Effector memory CD8-positive, alpha-beta T cell (primary cell): ENCODE measurements around the gene SEMA3F.

Experiments
- ATAC-seq: fragments of 150-1000 bp; cut with Tn5 transposase; replicated peaks from 2 replicates; pipeline ENCODE4 v1.10.0; 2021; ENCODE audit warnings: mild to moderate bottlenecking, moderate library complexity
- DNase-seq, 3 experiments: peaks; one replicate each; pipeline ENCODE4 v3.0.0; 2021
- H3K27ac Mint-ChIP-seq, 2 donors: one replicate each; pipeline ENCODE4 v1.8.0; 2022; ENCODE audit warnings: mild to moderate bottlenecking in 2 of 2, mixed read lengths in 2 of 2, moderate library complexity in 2 of 2
- H3K27me3 Mint-ChIP-seq, 2 donors: one replicate each; pipeline ENCODE4 v1.8.0; 2022; ENCODE audit warnings: mixed read lengths in 2 of 2
- H3K36me3 Mint-ChIP-seq: one replicate; pipeline ENCODE4 v1.8.0; 2022; ENCODE audit warnings: mild to moderate bottlenecking, moderate library complexity, mixed read lengths; ENCODE audit not compliant: insufficient read depth
- H3K4me1 Mint-ChIP-seq, 2 donors: one replicate each; pipeline ENCODE4 v1.8.0; 2022; ENCODE audit warnings: low read depth in 2 of 2, mixed read lengths in 2 of 2
- H3K4me3 Mint-ChIP-seq, 2 donors: one replicate each; pipeline ENCODE4 v1.8.0; 2022; ENCODE audit warnings: mild to moderate bottlenecking in 2 of 2, mixed read lengths in 2 of 2, moderate library complexity in 2 of 2
- H3K9me3 Mint-ChIP-seq, 2 donors: one replicate each; pipeline ENCODE4 v1.8.0; 2022; ENCODE audit warnings: mixed read lengths in 2 of 2

The SEMA3F gene

DNA sequence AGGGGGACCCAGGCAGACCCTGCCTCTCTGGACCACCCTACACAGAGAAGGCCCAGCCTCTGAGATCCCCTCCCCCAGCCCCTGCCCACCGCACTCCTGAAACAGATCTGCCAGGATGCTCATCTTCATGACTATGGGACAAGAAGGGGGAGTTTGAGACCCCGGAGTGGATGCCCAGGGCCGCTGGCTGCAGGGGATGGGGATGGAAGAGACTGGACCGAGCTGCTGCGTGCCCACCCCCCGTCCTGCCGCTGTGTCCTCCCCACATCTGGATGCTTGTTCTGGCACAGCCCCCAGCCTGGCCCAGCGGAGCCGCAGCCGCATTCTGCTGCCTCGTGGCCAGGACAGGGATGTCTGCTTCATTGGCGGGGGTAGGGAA lies 30.3 kb upstream of the SEMA3F start:
- no peak for ATAC-seq
- no peak overlapping the region for H3K4me3 Mint-ChIP-seq
- no peak for DNase-seq
- no peaks in the 10 kb centered on the region for H3K9me3 Mint-ChIP-seq
- peak overlapping the region in 1 of 2 donors; percentile 49 for H3K27ac Mint-ChIP-seq
- H3K4me1 Mint-ChIP-seq, result peaks cover 0 to 3% of the 10 kb centered on the region in 2 donors
- peaks cover 41% of the 10 kb centered on the region for H3K36me3 Mint-ChIP-seq
- H3K27me3 Mint-ChIP-seq, result no peaks in the 10 kb centered on the region

DNA sequence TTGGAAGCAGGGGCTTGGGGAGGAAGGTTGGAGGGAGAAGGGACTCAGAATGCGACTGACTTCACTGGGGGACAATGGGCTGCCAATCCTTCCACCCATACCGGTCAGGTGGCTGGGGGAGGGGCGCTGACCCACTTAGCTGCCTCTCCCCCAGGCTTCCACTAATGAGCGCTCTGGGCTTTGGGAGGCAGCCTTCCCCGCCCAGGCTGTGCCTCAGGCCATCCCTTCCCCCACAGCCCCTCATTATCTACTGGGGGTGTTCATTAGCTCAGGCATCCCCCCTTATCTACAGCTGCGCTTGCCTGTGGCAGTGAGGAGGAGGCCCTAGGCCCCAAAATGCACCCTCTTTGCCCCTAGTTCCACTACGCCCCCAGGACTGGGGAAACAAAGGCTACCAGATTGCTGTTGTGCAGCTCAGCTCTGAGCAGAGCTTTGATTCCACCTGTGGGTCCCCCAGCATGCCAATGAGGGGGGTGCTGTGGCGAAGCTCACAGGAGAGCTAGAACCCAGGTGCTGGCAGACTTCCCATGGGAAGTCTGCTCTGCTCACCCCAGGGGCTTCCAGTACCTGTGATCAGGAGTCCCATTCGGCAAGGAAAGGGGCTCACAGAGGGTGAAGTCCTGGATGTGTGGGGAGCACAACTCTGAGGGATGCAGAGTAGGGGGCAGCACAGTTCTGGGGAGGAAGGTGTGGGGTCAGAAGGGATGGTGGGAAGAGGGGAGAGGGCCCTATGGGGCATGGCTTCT lies 29.4 kb upstream of the SEMA3F start:
- no peak overlapping the region for H3K4me3 Mint-ChIP-seq
- H3K9me3 Mint-ChIP-seq, result no peaks in the 10 kb centered on the region
- H3K36me3 Mint-ChIP-seq, result peaks cover 35% of the 10 kb centered on the region
- H3K27me3 Mint-ChIP-seq, result no peaks in the 10 kb centered on the region
- no peak for ATAC-seq
- DNase-seq, result no peak
- H3K4me1 Mint-ChIP-seq, result peaks cover 0 to 3% of the 10 kb centered on the region in 2 donors
- peak overlapping the region in 1 of 2 donors; percentile 29 for H3K27ac Mint-ChIP-seq

DNA sequence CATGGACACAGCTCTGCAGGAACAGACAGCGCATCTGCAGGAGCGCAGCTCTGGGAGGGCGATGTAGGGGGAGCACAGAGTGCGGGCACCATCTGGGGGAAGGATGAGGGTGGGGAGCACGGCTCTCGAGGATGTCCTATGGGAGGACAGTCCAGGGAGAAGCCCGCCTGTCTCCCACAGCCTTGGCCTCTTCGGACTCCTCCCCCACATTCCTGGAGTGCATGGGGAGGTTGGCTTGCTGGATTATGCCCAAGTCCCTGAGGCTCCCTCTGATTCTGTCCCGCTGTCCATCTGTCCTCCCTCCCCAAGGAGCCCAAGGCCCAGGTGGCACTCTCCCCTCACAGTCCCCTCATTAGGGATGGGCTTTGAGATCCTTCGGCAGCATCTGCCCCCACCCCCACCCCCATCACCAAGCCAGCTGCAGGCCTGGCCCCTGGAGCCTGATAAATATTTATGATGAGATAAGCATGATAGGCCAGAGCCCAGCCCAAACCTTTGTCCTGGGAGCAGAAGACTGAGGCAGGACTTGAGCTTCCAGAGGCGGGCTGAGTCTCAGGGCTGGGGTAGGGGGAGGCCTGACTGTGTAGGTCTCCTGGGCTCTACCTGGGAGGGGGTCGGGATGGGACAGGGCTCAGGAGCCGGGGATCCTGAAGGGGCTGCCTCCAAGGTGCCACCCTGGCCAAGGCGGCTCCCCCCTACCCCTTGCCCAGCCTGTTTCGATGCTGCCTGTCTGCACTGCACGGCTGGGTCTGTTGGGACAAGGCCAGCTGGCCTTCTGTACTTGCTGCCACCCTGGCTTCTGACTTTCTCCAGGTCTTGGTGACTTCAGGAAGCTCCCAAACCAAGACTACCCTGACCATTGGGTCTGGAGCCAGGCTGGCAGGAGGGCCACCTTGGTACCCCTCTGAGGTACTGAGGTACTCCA lies 28.6 kb upstream of the SEMA3F start:
- no peak for DNase-seq
- ATAC-seq, result no peak
- peaks cover 33% of the 10 kb centered on the region for H3K36me3 Mint-ChIP-seq
- peak overlapping the region in 1 of 2 donors; percentile 29 for H3K27ac Mint-ChIP-seq
- no peaks in the 10 kb centered on the region for H3K27me3 Mint-ChIP-seq
- H3K4me1 Mint-ChIP-seq, result peaks cover 0 to 3% of the 10 kb centered on the region in 2 donors
- H3K4me3 Mint-ChIP-seq, result no peak overlapping the region
- H3K9me3 Mint-ChIP-seq, result no peaks in the 10 kb centered on the region

DNA sequence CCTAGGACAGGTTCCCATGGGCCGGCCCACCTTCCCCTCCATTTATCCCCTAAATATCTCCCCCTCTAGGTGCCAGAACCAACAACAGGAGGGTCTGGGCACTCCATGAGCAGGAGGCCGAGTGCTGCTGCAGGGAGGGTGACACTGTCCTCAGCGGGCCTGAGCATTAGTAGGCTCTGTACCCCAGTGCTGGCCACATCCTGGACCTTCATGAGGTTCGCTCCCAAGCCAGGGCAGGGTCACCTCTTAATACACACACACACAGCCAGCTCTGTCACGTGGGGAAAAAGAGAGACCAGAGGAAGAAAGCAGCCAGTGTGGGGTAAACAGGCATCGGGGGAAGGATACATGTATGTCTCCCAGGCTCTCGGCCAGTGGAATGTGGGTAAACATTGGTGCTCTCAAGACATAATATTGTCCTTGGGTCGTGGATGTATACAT lies 27.9 kb upstream of the SEMA3F start:
- Mint-ChIP-seq H3K4me1 (peaks cover 0 to 1% of the 10 kb centered on the region in 2 donors), H3K36me3 (peaks cover 27% of the 10 kb centered on the region), H3K27ac (no peak overlapping the region), H3K4me3 (no peak overlapping the region), H3K27me3 (no peaks in the 10 kb centered on the region), H3K9me3 (no peaks in the 10 kb centered on the region)
- ATAC-seq (no peak), DNase-seq (no peak)

DNA sequence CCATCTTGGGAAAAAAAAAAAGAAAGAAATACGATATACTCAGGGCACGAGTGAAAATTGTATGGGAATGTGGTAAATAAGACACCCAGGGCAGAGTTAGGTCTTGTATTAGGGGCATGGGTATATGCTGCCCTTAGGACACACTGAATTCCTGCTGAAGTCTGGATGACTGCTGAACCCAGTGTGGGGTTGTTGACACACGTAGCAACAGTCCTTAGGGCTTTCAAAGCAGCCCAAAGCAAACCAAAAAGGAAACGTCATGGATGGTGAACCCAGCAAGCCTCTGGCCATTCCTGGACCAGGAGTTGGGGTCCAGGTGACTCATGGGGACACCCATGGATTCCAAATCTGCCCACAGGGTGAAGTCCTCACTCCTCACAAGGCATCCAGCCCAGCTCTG lies 27.1 kb upstream of the SEMA3F start:
- ATAC-seq (no peak), DNase-seq (no peak)
- Mint-ChIP-seq H3K27ac (no peak overlapping the region), H3K27me3 (peaks cover 0 to 6% of the 10 kb centered on the region in 2 donors), H3K36me3 (peaks cover 31% of the 10 kb centered on the region), H3K4me3 (no peak overlapping the region), H3K4me1 (no peaks in the 10 kb centered on the region), H3K9me3 (no peaks in the 10 kb centered on the region)

DNA sequence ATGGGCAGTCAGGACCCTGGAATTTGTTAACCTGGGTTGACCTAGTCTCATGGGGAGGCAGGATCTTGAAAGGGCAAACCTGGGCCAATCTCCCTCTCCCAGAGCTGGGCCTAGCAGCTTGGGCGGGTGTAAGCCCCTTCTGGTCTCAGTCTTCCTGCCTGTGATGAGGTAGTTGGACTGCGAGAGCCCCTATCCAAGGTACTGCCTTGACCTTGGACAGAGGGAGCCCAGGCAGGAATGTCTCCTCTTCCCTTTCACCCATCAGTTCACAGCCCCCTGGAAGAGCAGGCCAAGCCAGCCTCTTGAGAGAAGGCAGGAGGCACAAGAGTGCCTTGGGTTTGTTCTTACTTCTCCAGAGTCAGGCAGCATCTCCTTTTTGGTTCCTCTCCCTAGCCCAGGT lies 24.7 kb upstream of the SEMA3F start:
- H3K27ac Mint-ChIP-seq, result no peak overlapping the region
- H3K4me3 Mint-ChIP-seq, result no peak overlapping the region
- ATAC-seq (no peak), DNase-seq (no peak)
- no peaks in the 10 kb centered on the region for H3K4me1 Mint-ChIP-seq
- no peaks in the 10 kb centered on the region for H3K9me3 Mint-ChIP-seq
- H3K36me3 Mint-ChIP-seq, result peaks cover 29% of the 10 kb centered on the region
- H3K27me3 Mint-ChIP-seq, result peaks cover 0 to 20% of the 10 kb centered on the region in 2 donors

DNA sequence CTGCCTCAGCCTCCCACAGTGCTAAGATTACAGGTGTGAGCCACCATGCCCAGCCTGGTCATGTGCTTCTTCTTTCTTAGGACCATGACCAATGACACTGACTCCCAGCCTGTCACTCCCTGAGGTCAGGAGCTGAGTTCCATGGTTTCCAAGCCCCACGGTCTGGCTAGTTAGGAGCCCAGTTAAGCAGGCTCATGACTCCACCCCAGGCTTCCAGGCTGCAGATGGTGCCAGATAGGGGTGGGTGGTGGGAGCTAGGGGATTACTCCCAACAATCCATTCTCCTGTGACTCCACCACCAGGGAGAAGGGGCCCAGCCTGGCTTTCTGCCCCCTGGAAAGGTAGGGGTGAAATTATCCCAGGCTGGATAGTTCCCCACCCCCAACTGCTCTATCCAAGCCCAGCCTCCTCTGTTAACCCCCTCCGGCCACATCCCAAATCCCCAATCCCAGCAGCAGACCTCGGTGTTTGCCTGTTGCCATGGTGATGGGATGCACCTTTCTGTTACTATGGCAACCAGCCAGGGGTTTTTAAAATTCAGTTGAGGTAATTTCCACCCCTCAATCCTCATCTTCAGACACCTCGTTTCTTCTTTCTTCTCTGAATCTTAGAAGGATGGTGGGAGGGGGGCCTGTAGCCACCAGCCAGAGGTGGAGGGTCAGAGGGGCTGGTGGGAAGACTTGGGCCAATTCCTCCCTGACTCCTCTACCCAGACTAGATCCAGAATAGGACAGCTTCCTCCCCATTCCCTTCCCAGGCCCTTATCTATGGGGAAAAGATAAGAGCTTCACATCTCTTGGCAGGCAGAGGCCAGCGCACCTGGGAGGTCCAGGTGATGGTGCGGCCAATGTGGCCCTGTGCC lies 22.5 kb upstream of the SEMA3F start:
- peaks cover 0 to 20% of the 10 kb centered on the region in 2 donors for H3K27me3 Mint-ChIP-seq
- no peaks in the 10 kb centered on the region for H3K9me3 Mint-ChIP-seq
- peaks cover 21% of the 10 kb centered on the region for H3K36me3 Mint-ChIP-seq
- ATAC-seq, result no peak
- no peak overlapping the region for H3K27ac Mint-ChIP-seq
- no peak overlapping the region for H3K4me3 Mint-ChIP-seq
- no peak for DNase-seq
- peaks cover 0 to 4% of the 10 kb centered on the region in 2 donors for H3K4me1 Mint-ChIP-seq

DNA sequence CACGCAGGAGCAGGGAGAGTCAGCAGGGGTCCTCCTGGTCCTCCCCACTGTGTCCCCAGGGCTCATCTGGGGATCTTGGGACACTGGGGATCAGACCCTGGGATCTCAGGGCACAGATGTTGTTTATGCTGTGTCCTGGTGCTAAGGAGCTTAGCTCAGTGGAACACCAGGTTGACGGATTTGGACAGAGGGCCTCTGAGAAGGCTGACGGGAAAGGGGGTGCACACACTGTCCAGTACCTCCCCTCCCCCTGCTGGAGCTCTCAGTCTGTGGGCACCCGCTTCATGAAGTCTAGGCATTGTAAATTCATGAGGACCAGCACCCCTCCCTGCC lies 21.9 kb upstream of the SEMA3F start:
- Mint-ChIP-seq H3K27ac (no peak overlapping the region), H3K4me3 (no peak overlapping the region), H3K9me3 (no peaks in the 10 kb centered on the region), H3K4me1 (peaks cover 2 to 5% of the 10 kb centered on the region in 2 donors), H3K27me3 (peaks cover 0 to 22% of the 10 kb centered on the region in 2 donors), H3K36me3 (peaks cover 17% of the 10 kb centered on the region)
- ATAC-seq, result no peak
- no peak for DNase-seq

DNA sequence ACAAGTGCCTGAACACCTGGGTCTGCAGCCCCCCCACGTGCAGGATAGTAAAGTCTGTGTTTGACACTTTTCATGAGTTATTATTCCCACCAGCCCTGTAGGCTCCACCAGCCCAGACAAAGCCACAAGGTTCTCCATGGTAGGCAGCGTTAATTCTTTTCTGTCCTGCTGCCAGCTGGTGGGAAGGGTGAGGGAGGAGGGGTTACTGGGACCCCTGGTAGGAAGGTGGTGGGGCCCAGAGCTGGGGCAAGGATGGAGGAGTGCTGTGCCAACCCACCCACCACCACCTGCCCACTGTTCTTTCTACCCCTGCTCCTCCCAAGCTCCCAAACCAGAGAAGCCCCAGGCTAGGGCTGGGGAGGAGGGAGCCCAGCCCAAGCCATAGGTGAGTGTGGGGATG lies 20.8 kb upstream of the SEMA3F start:
- peaks cover 10 to 13% of the 10 kb centered on the region in 2 donors for H3K4me1 Mint-ChIP-seq
- H3K36me3 Mint-ChIP-seq, result peaks cover 11% of the 10 kb centered on the region
- H3K27ac Mint-ChIP-seq, result no peak overlapping the region
- no peak overlapping the region for H3K4me3 Mint-ChIP-seq
- no peaks in the 10 kb centered on the region for H3K9me3 Mint-ChIP-seq
- H3K27me3 Mint-ChIP-seq, result peaks cover 0 to 31% of the 10 kb centered on the region in 2 donors
- DNase-seq (no peak), ATAC-seq (no peak)

DNA sequence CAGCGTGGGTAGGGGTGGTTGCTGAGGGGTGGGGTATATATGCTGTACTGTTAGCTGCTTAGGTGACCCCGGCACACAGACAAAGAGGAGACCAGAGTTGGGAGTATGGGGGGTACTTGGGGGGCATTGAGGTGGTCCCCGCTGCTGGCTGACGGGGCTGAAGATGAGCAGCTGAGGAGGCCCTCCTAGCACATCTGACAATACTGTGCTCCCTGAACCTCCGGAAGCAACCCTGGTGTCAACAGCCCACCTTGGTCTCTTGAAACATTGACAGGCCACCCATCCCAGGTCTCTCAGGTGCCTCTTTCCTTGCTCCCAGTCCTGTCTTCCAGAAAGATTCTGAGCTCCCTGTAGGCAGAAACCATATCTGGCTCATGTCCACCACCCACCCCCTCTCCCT lies 19.2 kb upstream of the SEMA3F start:
- no peaks in the 10 kb centered on the region for H3K9me3 Mint-ChIP-seq
- no peak overlapping the region for H3K4me3 Mint-ChIP-seq
- peaks cover 11% of the 10 kb centered on the region for H3K36me3 Mint-ChIP-seq
- peaks cover 10 to 13% of the 10 kb centered on the region in 2 donors for H3K4me1 Mint-ChIP-seq
- peaks cover 0 to 39% of the 10 kb centered on the region in 2 donors for H3K27me3 Mint-ChIP-seq
- H3K27ac Mint-ChIP-seq, result peak overlapping the region in 1 of 2 donors; percentile 53
- DNase-seq (no peak), ATAC-seq (no peak)

DNA sequence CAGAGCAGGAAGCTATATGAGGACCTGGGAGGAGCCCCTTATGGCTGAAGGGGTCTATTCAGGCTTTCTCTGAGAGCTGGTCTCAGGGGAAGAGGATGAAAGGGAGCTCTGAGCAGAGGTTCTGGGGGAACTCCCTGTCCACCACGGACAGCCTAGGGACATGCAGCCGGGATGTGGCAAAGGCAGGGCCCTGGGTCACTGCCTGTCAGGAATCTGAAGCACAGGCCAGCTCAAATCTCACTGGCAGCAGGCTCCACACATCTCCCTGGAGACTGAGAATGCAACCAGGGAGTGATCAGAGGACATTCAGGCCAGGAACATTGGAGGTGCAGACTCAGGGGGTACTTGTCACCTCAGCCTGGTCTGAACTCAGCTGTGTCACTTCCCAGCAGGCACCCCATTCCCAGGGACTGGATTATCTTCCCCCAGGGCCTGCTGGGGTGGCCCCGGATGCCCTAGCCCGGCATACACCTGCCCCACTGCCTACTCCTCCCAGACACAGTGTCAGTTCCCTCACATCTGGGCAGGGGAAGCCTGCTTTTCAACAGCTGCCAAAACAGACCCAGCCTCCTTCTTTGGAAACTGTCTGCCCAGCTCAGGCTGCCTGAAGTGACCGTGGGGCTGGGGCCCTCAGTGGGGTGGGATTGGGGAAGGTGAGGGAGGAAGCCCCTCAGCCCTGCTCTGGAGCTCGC lies 18.3 kb upstream of the SEMA3F start:
- H3K4me1 Mint-ChIP-seq, result peaks cover 10 to 13% of the 10 kb centered on the region in 2 donors
- H3K4me3 Mint-ChIP-seq, result no peak overlapping the region
- no peaks in the 10 kb centered on the region for H3K9me3 Mint-ChIP-seq
- peaks cover 0 to 39% of the 10 kb centered on the region in 2 donors for H3K27me3 Mint-ChIP-seq
- peaks cover 11% of the 10 kb centered on the region for H3K36me3 Mint-ChIP-seq
- H3K27ac Mint-ChIP-seq, result peak overlapping the region in 1 of 2 donors; percentile 53
- DNase-seq (no peak), ATAC-seq (no peak)

DNA sequence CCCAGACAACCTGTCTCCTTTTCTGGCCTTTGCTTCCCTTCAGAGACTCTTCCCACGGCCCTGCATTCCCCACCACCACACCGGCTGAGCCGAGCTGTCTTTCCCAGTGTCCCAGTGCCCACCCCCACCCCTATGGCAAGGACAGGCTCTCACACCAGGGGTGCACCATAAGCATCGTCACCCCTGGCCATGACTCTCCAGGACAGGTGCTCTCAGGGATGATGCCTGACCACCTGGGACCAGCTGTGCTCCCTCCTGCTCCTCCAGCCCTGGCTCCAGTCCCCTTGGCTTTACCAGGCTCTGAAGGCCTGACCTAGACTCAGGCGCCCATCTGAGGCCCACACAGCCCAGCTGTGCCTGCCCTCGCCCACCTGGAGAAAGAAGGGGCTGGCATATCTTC lies 17.6 kb upstream of the SEMA3F start:
- Mint-ChIP-seq H3K27me3 (peaks cover 0 to 38% of the 10 kb centered on the region in 2 donors), H3K4me1 (peaks cover 10 to 13% of the 10 kb centered on the region in 2 donors), H3K36me3 (peaks cover 8% of the 10 kb centered on the region), H3K27ac (no peak overlapping the region), H3K9me3 (no peaks in the 10 kb centered on the region), H3K4me3 (no peak overlapping the region)
- DNase-seq (no peak), ATAC-seq (no peak)
